ENCODE measurements around the gene KCNS1. TPM values are rescaled to one million over a fixed set of nuclear protein-coding genes. Genes with fewer than 3 reads are reported as not detected.
A peak's percentile ranks its signal among the peaks of the same experiment; 100 is the strongest.

Gene KCNS1
- total RNA-seq, 2 donors from 2014 or later, result 0.18 to 1.5 TPM

DNA sequence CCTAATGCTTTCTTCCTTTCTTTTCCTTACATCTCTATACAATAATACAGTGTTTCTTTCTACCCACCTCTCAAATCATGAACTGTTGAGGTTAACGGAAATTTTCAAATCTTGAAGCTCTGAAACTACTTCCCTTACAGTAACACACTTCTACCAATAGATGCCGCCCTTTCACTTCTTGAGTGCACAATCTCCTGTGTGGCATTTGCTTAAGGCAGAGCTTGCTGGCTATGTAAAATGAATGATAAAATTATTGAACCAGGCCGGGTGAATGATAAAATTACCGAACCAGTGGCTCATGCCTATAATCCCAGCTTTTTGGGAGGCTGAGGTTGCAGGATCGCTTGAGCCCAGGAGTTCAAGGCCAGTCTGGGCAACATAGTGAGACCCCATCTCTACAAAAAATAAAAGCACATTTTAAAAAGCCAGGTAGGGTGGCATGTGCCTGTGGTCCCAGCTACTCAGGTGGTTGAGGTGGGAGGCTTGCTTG is 56.8 kb downstream of the KCNS1 start:
- no peaks in the 10 kb centered on the region for H3K27me3 Mint-ChIP-seq (ENCODE audit: insufficient read depth)
- TF ChIP-seq, protein P1, sequence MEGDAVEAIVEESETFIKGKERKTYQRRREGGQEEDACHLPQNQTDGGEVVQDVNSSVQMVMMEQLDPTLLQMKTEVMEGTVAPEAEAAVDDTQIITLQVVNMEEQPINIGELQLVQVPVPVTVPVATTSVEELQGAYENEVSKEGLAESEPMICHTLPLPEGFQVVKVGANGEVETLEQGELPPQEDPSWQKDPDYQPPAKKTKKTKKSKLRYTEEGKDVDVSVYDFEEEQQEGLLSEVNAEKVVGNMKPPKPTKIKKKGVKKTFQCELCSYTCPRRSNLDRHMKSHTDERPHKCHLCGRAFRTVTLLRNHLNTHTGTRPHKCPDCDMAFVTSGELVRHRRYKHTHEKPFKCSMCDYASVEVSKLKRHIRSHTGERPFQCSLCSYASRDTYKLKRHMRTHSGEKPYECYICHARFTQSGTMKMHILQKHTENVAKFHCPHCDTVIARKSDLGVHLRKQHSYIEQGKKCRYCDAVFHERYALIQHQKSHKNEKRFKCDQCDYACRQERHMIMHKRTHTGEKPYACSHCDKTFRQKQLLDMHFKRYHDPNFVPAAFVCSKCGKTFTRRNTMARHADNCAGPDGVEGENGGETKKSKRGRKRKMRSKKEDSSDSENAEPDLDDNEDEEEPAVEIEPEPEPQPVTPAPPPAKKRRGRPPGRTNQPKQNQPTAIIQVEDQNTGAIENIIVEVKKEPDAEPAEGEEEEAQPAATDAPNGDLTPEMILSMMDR (conservative IDR thresholded peaks at IDR 0.05), result peak; percentile 91
- Histone ChIP-seq H3K4me3 (ENCODE audit: low read length) (no peak overlapping the region), H3K27me3 (ENCODE audit: control insufficient read depth, insufficient read depth, low read length, poor library complexity, severe bottlenecking) (no peaks in the 10 kb centered on the region), H3K27ac (ENCODE audit: low read depth, low read length) (no peak overlapping the region), H3K36me3 (ENCODE audit: control insufficient read depth, insufficient read depth, low read length) (peaks cover 9% of the 10 kb centered on the region), H3K9ac (ENCODE audit: extremely low read depth, low read length, poor library complexity, severe bottlenecking) (no peak overlapping the region), H3K9me3 (ENCODE audit: control insufficient read depth, low read length) (peaks cover 6% of the 10 kb centered on the region), H3K4me1 (ENCODE audit: control insufficient read depth, insufficient read depth, low read length) (peaks cover 4% of the 10 kb centered on the region)
- H3K27ac Mint-ChIP-seq, result peak overlapping the region; percentile 12
- H3K9me3 Mint-ChIP-seq, result peaks cover 17% of the 10 kb centered on the region
- H3K4me3 Mint-ChIP-seq, result no peak overlapping the region
- H3K36me3 Mint-ChIP-seq (ENCODE audit: low read depth), result peaks cover 19% of the 10 kb centered on the region
- peak; percentile 52 for DNase-seq
- H3K4me1 Mint-ChIP-seq, result peaks cover 21% of the 10 kb centered on the region
- WGBS, 2 experiments (ENCODE audit: insufficient coverage in 1 of 2, insufficient read length in 1 of 2), result 69 to 71% methylated on average over 3 to 5 of the region's 5 CpGs

GRCh38 chr20:45042978-45043377 is 57.9 kb downstream of the KCNS1 start:
- Mint-ChIP-seq H3K9me3 (peaks cover 17% of the 10 kb centered on the region), H3K27ac (no peak overlapping the region), H3K4me3 (no peak overlapping the region), H3K27me3 (ENCODE audit: insufficient read depth) (no peaks in the 10 kb centered on the region), H3K36me3 (ENCODE audit: low read depth) (peaks cover 17% of the 10 kb centered on the region), H3K4me1 (peaks cover 24% of the 10 kb centered on the region)
- Histone ChIP-seq H3K9me3 (ENCODE audit: control insufficient read depth, low read length) (peaks cover 6% of the 10 kb centered on the region), H3K27ac (ENCODE audit: low read depth, low read length) (no peak overlapping the region), H3K4me3 (ENCODE audit: low read length) (no peak overlapping the region), H3K4me1 (ENCODE audit: control insufficient read depth, insufficient read depth, low read length) (peaks cover 4% of the 10 kb centered on the region), H3K27me3 (ENCODE audit: control insufficient read depth, insufficient read depth, low read length, poor library complexity, severe bottlenecking) (no peaks in the 10 kb centered on the region), H3K9ac (ENCODE audit: extremely low read depth, low read length, poor library complexity, severe bottlenecking) (no peak overlapping the region), H3K36me3 (ENCODE audit: control insufficient read depth, insufficient read depth, low read length) (peaks cover 9% of the 10 kb centered on the region)
- TF ChIP-seq, protein P1 (conservative IDR thresholded peaks at IDR 0.05), result no peak
- DNase-seq, result no peak
- 96 to 100% methylated on average over 1 of the region's 1 CpG for WGBS, 2 experiments (ENCODE audit: insufficient coverage in 1 of 2, insufficient read length in 1 of 2)

Other genes with a start within 250 kb of the KCNS1 start
- 100 to 1,000 TPM; 183 to 193 TPM for gene YWHAB, start 215.4 kb downstream of the KCNS1 start, total RNA-seq
- gene PABPC1L, start 191.1 kb downstream of the KCNS1 start, total RNA-seq, result 100 to 1,000 TPM; 129 to 142 TPM
- 10 to 100 TPM; 43.6 to 43.9 TPM for gene TOMM34, start 140.7 kb downstream of the KCNS1 start, total RNA-seq
- gene STK4, start 134.6 kb downstream of the KCNS1 start, total RNA-seq, result 10 to 100 TPM; 29.2 to 33.1 TPM
- not detected for gene WFDC5, start 14.0 kb upstream of the KCNS1 start, total RNA-seq
- not detected for gene WFDC12, start 23.3 kb upstream of the KCNS1 start, total RNA-seq
- not detected for gene PI3, start 73.8 kb upstream of the KCNS1 start, total RNA-seq
- gene SEMG1, start 105.9 kb upstream of the KCNS1 start, total RNA-seq, result under 1 TPM in 1 of 2 donors, not detected in 1; 0.46 TPM
- gene SEMG2, start 120.2 kb upstream of the KCNS1 start, total RNA-seq, result not detected
- not detected for gene SLPI, start 153.4 kb upstream of the KCNS1 start, total RNA-seq
- not detected for gene RBPJL, start 205.7 kb upstream of the KCNS1 start, total RNA-seq
- gene MATN4, start 207.2 kb upstream of the KCNS1 start, total RNA-seq, result under 1 TPM; 0.20 to 0.46 TPM
- gene SDC4, start 247.3 kb upstream of the KCNS1 start, total RNA-seq, result 100 to 1,000 TPM in 1 of 2 donors, 10 to 100 TPM in 1; 78.0 to 118 TPM

All from endodermal cell (in vitro differentiated cells).